Central memory CD4-positive, alpha-beta T cell (primary cell): ENCODE results near the gene EVL.
"Not testable (repeated sequence)": the region's sequence is repeated elsewhere in the genome, so short reads cannot be mapped to it uniquely, and the experiment has no call there.

Experiments used
- DNase-seq: peaks from one replicate; pipeline ENCODE4 v3.0.0; 2022

Gene EVL

DNA sequence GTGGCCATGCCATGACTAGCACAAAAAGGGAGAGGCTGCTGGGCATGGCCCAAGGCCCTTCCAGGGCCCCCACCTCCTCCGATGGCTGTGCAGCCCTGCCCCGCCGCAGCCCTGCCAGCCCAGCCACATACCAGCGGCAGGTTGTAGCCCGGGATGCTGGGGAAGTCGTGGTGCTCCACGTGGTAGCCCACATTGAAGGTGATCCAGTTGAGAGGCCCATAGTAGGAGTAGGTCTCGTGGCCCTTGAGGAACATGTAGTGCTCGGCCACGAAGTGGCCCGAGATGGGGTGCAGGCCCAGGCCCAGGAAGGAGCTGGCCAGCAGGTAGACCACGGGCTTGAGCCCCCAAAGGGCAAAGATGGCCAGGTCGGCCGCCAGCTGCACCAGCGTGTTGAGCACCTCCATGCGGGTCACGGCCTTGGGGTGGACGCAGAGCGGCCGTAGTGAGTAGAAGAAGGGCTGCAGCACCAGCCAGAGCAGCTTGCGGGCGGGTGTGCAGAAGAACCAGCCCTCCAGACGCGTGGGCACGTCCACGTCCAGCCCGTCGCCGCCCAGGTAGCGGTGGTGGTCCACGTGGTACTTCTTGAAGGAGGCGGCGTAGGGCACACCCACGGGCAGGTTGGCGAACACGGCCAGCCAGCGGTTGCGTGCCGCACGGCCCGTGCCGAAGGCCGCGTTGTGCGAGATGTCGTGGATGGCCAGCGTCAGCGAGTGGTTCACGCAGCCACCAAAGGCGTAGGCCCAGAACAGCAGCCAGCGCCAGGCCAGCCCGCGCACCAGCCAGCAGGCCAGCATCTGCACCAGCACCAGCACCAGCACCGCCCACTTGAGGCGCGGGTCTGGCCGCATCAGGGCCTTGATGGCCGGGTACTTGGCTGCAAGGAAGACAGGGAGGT is 83.9 kb downstream of the EVL start:
- DNase-seq, result no peak

DNA sequence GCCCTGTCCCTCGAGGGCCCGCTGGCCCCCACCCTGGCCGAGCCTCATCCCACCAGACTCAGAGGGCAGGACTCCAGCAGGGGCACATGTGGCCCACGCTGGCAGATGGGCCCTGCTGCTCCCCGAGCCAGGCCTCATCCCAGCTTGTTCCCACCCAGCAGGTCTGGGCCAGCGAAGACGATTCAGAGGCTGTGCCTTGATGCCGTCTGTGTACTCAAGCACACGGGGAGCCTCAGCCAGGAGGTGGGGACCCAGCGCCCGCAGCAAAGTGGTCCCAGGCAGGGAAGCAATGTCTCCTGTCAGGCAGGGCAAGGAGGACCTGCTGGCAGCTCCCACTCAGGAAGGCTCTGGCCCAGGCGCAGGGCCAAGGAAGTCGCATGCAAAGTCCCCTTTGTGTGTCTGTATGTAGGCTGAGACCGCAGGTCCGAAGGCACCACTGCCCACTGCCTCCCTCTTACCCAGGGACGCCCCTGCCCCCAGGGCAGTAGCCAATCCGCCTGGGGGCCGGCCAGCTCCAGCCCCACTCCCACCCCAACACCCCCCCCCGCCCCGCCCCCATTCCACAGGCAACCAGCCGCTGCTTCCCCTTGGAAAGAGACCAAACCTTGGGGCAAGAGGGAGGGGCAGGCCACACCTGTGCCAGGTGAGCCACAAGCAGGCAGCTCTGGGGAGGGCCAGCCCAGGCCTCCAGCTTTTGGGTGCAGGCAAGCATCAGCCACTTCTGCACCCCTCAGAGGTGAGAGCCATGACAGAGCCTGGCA is 84.8 kb downstream of the EVL start:
- DNase-seq, result no peak

GRCh38 chr14:100150932-100151587 is 85.8 kb downstream of the EVL start:
- no peak for DNase-seq

DNA sequence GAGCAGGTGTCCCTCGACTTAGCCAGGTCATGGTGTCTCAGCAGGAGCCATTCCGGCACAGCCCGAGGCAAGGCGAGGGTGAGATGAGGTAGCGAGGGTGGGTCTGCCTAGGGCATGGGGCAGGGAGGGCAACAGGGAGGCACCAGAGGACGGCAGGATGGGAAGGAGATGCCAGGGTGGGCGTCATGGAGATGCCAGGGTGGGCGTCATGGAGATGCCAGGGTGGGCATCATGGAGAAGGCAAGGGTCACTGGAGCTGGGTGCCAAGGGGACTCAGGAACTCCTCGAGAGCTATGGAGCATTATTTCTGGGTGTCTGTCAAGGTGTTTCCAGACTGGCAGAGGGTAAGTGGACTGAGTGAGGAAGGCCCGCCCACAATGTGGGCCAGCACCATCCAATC is 86.9 kb downstream of the EVL start:
- DNase-seq, result no peak

- no peak for DNase-seq
Observed at GRCh38 chr14:100153560-100153959, 88.3 kb downstream of the EVL start.

- no peak for DNase-seq
Observed at GRCh38 chr14:100155049-100155621, 89.9 kb downstream of the EVL start.

DNA sequence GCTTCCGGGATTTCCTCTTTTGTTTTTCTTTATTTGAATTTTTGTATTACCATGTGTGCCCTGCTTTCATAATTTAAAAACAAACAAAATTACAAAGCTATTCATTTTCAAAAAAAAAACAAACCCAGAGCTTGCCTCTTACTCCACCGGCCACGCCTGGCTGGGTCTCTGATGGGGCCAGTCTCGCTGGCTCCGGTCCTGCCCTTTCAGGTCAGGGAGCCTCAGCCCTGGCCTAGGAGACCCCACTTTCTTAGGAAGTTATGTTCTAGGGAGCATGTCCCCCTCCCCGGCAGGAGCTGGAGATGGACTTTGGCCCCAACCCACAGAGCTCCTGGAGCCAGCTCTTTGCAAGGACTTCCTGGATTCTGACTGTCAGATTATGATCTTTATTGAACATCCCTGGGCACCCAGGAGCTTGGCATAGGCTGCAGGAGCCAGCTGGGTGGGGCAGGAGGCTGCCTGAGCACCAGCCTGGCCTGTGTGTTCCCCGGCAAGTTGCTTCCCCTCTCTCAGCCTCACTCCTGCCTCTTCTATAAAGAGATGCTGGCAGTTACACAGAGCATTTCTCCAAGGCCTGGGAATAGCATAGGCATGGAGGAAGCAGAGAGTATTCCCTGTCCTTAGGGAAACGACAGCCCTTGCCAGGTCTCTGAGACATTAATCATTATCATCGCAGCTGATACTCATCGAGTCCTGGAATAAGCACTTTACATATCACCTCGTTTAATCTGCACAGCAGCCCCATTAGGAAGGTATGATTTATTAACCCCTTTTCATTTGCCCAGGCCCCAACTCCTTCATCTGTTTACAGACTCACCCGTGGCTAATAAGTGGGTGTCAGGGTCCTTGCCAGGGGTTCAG is 90.8 kb downstream of the EVL start:
- no peak for DNase-seq

DNA sequence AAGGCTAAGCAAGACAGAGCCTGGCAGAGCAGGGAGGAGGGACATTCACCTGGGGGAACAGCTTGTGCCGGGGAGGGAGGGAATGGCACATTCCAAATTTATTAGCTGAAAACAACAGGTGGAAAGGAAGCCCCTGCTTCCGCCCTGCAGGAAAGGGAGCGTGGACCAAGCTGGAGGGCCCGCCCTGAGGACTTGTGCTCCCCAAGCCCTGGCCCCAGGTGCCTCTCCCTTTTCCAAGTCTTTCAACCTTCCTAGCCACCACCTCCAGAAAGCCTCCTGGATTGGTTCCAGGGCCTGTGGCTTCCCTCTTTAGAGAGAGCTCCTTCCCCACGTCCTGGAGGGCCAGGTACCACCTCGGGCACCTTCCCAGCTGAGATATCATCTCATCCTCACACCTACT is 91.6 kb downstream of the EVL start:
- DNase-seq, result no peak

DNA sequence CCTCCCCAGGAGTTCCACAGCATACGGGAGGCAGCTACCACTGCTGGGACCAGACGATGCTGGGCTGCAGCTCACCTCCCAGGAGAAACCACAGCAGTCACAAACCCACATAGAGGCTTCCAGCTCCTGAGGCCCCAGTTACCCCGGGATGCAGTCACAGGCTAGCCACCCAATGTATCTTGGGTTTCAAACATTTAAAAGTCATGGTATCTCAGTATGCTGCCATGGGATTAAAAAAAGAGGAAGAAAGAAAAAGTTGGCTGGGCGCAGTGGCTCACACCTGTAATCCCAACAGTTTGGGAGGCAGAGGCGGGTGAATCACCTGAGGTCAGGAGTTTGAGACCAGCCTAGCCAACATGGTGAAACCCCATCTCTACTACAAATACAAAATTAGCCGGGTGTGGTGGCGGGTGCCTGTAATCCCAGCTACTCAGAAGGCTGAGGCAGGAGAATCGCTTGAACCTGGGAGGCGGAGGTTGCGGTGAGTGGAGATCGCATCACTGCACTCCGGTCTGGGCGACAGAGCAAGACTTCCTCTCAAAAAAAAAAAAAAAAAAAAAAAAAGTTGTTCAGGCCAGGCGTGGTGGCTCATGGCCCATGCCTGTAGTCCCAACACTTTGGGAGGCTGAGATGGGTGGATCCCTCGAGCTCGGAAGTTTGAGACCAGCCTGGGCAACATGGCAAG is 92.5 kb downstream of the EVL start:
- DNase-seq, result not testable (repeated sequence)

DNA sequence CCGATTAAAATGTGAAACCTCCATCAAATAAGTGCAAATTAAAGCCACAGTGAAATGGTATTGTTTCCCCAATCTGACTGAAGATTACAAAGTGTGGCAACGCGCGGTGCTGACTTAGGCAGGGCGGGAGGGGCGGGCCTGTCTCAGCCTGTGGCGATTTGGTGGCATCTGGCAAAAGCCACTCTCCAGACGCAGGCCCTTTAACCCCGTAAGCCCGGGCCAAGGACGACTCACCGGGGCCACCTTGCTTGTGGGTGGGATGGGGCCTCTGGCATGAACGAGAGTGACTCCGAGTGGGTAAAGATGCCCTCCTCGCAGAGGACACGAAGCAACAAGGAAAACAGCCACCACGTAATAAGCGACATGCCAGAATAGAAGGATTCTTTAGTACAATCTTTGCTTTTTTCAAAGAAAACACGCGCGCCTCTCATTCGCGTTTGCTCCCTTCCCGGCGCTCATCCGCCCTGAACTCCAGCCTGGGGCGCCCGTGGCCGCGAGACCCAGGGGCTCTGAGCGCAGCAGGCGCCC is 93.4 kb downstream of the EVL start:
- no peak for DNase-seq

DNA sequence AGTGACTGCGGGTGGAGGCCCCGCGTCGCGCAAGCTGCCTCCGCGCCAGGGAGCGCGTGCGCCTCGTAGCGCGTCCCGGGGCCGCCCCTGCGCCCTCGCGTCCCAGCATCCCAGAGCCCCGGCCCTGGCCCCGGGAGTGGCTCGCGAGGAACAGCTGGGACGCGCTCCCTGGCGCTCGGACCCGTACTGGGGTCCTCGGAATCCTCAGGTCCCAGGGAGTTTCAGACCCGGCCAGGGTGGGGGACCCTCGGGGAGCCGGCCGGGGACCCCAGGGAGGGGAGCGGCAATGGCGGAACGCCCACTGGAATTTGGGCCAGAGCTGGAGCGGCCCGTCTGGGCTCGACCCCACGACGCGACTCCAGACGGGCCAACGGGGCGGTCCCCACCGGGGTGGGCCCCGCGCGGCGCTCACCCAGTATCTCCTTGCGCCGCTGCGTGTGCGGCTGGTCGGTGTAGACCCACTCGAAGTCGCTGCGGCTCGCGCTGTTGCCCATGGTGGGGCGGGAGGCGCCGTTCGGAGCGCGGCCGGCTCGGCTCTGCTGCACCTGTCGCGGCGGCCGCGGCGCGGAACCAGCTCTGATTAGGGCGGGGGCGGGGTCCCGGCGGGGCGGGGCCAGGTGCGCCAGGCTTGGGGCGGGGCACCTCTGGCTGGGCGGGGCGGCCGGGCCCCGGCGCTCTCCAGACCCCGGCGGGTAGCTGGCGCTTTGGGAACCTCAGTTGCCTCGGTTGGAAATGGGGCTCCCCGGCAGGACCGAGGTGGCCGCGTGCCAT is 94.1 kb downstream of the EVL start, which contains the start of gene DEGS2:
TSS of gene DEGS2 (minus strand) at position 552 of the 771 bp plus-strand sequence. CDS start at position 494, 58 bp downstream.
- peak; percentile 38 for DNase-seq

DNA sequence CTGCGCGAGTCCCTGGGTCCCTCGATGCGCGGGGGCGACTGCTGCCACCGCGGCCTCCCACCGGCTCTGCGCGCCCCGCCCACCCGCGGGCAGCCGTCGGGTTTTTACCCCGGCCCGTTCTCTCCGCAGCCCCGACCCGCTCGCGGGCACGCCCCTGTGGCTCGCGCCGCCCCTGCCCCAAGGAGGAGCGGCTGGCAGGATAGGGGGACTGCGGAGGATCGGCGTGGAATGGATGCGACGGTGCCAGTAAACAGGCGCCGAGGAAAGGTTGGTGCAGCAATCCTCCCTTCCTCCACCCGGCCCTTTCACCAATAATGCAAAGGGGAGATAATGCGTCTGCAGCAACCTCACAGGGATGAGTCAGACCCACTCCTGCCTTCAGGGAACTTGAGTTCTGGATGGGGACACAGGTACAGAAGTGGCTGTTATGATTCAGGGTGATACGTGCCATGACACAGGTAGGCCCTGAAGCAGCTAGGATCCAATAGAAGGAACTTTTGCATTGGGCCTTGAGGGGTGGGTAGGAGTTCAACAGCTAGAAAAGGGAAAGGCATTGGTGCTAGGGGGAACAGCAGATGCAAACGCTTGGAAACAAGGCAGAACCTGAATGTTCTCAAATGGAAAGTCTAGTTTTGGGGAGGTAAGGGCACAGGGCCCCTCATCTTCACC is 94.8 kb downstream of the EVL start:
- no peak for DNase-seq

DNA sequence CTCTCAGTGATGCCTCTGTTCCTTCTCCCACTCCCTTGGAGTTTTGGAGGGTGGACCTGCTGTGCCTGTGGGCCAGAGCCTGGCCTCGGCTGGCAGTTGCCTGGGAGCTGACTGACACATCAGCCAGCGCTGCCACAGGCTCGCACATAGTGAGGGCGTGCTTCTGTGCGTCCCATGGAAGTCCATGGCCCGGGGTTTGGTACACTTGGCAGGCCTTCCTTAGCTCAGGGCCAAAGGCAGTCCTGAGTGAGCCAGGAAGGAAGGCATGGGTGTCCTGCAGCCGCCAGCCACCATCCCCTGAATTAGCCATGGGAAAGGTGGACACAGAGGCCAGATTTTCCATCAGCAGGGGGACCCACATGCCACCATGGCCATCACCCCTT is 95.3 kb downstream of the EVL start:
- no peak for DNase-seq

DNA sequence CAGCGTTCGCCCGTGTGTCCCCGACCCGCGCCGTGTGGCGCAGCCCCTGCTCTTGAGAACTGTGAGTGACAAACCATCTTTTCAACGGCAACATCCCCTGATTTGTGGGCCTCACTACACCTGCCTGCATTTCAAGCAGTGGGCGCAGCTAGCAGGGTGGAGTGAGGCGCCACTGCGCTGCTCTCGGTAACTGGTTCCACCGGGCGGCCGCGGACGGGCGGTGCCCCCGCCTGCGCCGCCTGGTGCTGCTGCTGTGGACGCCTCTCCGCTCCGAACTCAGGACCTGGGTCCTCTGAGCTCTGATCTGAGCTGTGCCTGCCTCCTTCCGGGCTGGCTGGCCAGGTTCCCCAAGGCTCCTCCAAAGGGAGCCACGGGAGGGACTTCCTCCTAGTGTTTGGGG is 100.2 kb downstream of the EVL start:
- no peak for DNase-seq

DNA sequence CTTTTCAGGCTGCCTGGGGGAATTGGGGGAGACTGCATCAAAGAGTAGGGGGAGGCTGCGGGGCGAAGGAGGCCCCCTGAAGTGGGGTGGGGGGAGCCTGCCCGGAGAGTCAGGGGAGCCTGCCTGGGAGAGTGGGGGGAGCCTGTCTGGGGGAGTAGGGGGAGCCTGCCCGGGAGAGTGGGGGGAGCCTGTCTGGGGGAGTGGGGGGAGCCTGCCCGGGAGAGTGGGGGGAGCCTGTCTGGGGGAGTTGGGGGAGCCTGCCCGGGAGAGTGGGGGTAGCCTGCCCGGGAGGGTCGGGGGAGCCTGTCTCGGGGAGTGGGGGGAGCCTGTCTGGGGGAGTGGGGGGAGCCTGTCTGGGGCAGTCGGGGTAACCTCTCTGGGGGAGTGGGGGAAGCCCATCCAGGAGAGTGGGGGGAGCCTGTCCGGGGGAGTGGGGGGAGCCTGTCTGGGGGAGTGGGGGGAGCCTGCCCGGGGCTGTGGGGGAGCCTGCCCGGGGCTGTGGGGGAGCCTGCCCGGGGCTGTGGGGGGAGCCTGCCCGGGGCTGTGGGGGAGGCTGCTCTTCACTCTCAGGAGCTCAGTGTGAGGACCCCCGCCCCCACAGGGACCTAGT is 100.7 kb downstream of the EVL start:
- no peak for DNase-seq

DNA sequence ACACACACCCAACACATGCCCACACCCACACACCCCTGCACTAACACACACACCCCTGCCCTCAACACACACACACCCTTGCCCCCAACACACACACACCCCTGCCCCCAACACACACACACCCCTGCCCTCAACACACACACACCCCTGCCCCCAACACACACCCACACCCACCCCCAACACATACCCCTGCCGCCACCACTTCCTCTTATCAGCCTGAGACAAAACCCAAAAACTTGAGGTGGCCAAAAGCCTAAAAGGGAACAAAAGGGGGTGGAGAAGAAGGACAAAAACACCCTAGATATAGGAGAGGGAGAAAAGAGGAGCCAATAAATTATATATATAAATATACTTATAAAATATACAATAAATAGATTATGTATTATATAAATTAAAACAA is 103.3 kb downstream of the EVL start:
- no peak for DNase-seq

- DNase-seq, result no peak
Observed at GRCh38 chr14:100170880-100171279, 105.7 kb downstream of the EVL start.

DNA sequence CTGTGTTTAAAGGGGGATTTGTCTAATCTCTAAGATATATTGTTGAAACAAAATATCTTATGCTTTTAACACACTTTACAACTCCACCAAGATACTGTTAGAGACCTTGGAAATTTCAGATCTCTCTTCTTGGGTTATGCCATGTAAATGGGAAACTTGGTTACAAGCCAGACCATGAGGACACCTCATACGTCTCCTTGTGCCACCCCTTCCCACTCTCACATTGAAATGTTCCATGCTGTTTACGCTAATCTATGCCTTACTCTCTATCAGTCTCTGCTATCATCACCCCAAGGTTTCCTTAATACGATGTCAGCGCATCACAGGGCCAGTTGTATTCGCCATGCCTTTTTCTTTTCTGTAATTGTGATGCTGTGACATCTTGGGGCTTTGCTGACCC is 107.6 kb downstream of the EVL start:
- DNase-seq, result no peak

- DNase-seq, result no peak
Observed at GRCh38 chr14:100173353-100173752, 108.1 kb downstream of the EVL start.
